ENCODE data around the gene SRRM5.

SRRM5 gene

GRCh38 chr19:43620061-43621001 is 8.4 kb downstream of the SRRM5 start:
- peaks cover 16 to 44% of the 10 kb centered on the region in 2 donors for H3K36me3 ChIP-seq (replicated peaks in 1 of 2; ENCODE audit: control insufficient read depth in 2 of 2, insufficient read depth in 2 of 2, low read length in 2 of 2)
- H3K27ac ChIP-seq (replicated peaks; ENCODE audit: low read length): peak overlapping the region; percentile 99
- H3K23ac ChIP-seq (ENCODE audit: low read depth, low read length, poor library complexity): no peak overlapping the region
- H3K18ac ChIP-seq (ENCODE audit: low read length): no peak overlapping the region
- peak overlapping the region; percentile 82 for H2AFZ ChIP-seq (ENCODE audit: low read length)
- H3K9ac ChIP-seq (ENCODE audit: low read depth, low read length, poor library complexity): no peak overlapping the region
- H3K27me3 ChIP-seq (ENCODE audit: control insufficient read depth in 3 of 3, insufficient read depth in 3 of 3, low read depth in 1 of 3, low read length in 3 of 3): no peaks in the 10 kb centered on the region
- peaks cover 2% of the 10 kb centered on the region for H3K79me1 ChIP-seq (ENCODE audit: low read depth, low read length)
- H3K14ac ChIP-seq (ENCODE audit: low read length): no peak overlapping the region
- no peak overlapping the region for H2BK12ac ChIP-seq (ENCODE audit: low read length)
- peak overlapping the region; percentile 63 to 68 for H3K4me3 ChIP-seq (ENCODE audit: low read length in 2 of 2)
- H2BK5ac ChIP-seq (ENCODE audit: low read length): peak overlapping the region; percentile 97
- H3K4me2 ChIP-seq (ENCODE audit: insufficient read depth, low read length, poor library complexity, severe bottlenecking): peak overlapping the region; percentile 55
- H2BK15ac ChIP-seq (ENCODE audit: low read length): no peak overlapping the region
- DNase-seq (ENCODE audit: low spot score): no peak
- peaks cover 0 to 2% of the 10 kb centered on the region in 2 donors for H3K9me3 ChIP-seq (replicated peaks in 1 of 2; ENCODE audit: control insufficient read depth in 2 of 2, insufficient read depth in 1 of 2, low read depth in 1 of 2, low read length in 2 of 2)
- peaks cover 3 to 10% of the 10 kb centered on the region in 2 donors for H3K4me1 ChIP-seq (ENCODE audit: control insufficient read depth in 2 of 2, insufficient read depth in 1 of 2, low read depth in 1 of 2, low read length in 2 of 2)
- H4K8ac ChIP-seq (ENCODE audit: low read depth, low read length): no peak overlapping the region
- H2AK5ac ChIP-seq (ENCODE audit: low read depth, low read length): no peak overlapping the region
- H2BK120ac ChIP-seq (ENCODE audit: low read depth, low read length): no peak overlapping the region
- H3K4ac ChIP-seq (ENCODE audit: low read length): no peak overlapping the region
- no peak overlapping the region for H4K91ac ChIP-seq (ENCODE audit: low read depth, low read length, poor library complexity)
- WGBS, 2 donors (ENCODE audit: extremely low coverage in 2 of 2, insufficient read length in 2 of 2, insufficient replicate concordance in 1 of 2): no CpG with 5 or more reads among the region's 23 CpGs

- peaks cover 0 to 2% of the 10 kb centered on the region in 2 donors for H3K9me3 ChIP-seq (replicated peaks in 1 of 2; ENCODE audit: control insufficient read depth in 2 of 2, insufficient read depth in 1 of 2, low read depth in 1 of 2, low read length in 2 of 2)
- no peak overlapping the region for H2BK15ac ChIP-seq (ENCODE audit: low read length)
- H3K4me2 ChIP-seq (ENCODE audit: insufficient read depth, low read length, poor library complexity, severe bottlenecking): no peak overlapping the region
- no peak overlapping the region for H3K18ac ChIP-seq (ENCODE audit: low read length)
- no CpG with 5 or more reads among the region's 4 CpGs for WGBS, 2 donors (ENCODE audit: extremely low coverage in 2 of 2, insufficient read length in 2 of 2, insufficient replicate concordance in 1 of 2)
- no peak overlapping the region for H2BK12ac ChIP-seq (ENCODE audit: low read length)
- H3K4ac ChIP-seq (ENCODE audit: low read length): no peak overlapping the region
- H3K36me3 ChIP-seq (replicated peaks in 1 of 2; ENCODE audit: control insufficient read depth in 2 of 2, insufficient read depth in 2 of 2, low read length in 2 of 2): peaks cover 30 to 50% of the 10 kb centered on the region in 2 donors
- H4K91ac ChIP-seq (ENCODE audit: low read depth, low read length, poor library complexity): no peak overlapping the region
- H2BK5ac ChIP-seq (ENCODE audit: low read length): no peak overlapping the region
- H2AK5ac ChIP-seq (ENCODE audit: low read depth, low read length): no peak overlapping the region
- no peaks in the 10 kb centered on the region for H3K79me1 ChIP-seq (ENCODE audit: low read depth, low read length)
- H3K9ac ChIP-seq (ENCODE audit: low read depth, low read length, poor library complexity): no peak overlapping the region
- H2BK120ac ChIP-seq (ENCODE audit: low read depth, low read length): no peak overlapping the region
- H3K23ac ChIP-seq (ENCODE audit: low read depth, low read length, poor library complexity): no peak overlapping the region
- DNase-seq (ENCODE audit: low spot score): no peak
- no peak overlapping the region for H3K4me3 ChIP-seq (ENCODE audit: low read length in 2 of 2)
- H3K4me1 ChIP-seq (ENCODE audit: control insufficient read depth in 2 of 2, insufficient read depth in 1 of 2, low read depth in 1 of 2, low read length in 2 of 2): peaks cover 3 to 10% of the 10 kb centered on the region in 2 donors
- no peak overlapping the region for H4K8ac ChIP-seq (ENCODE audit: low read depth, low read length)
- H3K14ac ChIP-seq (ENCODE audit: low read length): no peak overlapping the region
- H2AFZ ChIP-seq (ENCODE audit: low read length): no peak overlapping the region
- H3K27ac ChIP-seq (replicated peaks; ENCODE audit: low read length): no peak overlapping the region
- no peaks in the 10 kb centered on the region for H3K27me3 ChIP-seq (ENCODE audit: control insufficient read depth in 3 of 3, insufficient read depth in 3 of 3, low read depth in 1 of 3, low read length in 3 of 3)
Measured at GRCh38 chr19:43622070-43622469, 10.2 kb downstream of the SRRM5 start.

- Histone ChIP-seq H4K8ac (ENCODE audit: low read depth, low read length) (no peak overlapping the region), H3K9me3 (replicated peaks in 1 of 2; ENCODE audit: control insufficient read depth in 2 of 2, insufficient read depth in 1 of 2, low read depth in 1 of 2, low read length in 2 of 2) (peaks cover 0 to 2% of the 10 kb centered on the region in 2 donors)
- no peak for DNase-seq (ENCODE audit: low spot score)
Measured at GRCh38 chr19:43622956-43623355, 11.1 kb downstream of the SRRM5 start.

GRCh38 chr19:43623889-43624670 is 12.2 kb downstream of the SRRM5 start:
- no peak overlapping the region for H4K8ac ChIP-seq (ENCODE audit: low read depth, low read length)

More at GRCh38 chr19:43622956-43623355, 11.1 kb downstream of the SRRM5 start:
- Histone ChIP-seq H2AK5ac (ENCODE audit: low read depth, low read length) (no peak overlapping the region), H3K27ac (replicated peaks; ENCODE audit: low read length) (no peak overlapping the region), H2BK120ac (ENCODE audit: low read depth, low read length) (no peak overlapping the region), H3K36me3 (replicated peaks in 1 of 2; ENCODE audit: control insufficient read depth in 2 of 2, insufficient read depth in 2 of 2, low read length in 2 of 2) (peaks cover 35 to 55% of the 10 kb centered on the region in 2 donors), H3K4me3 (ENCODE audit: low read length in 2 of 2) (no peak overlapping the region), H4K91ac (ENCODE audit: low read depth, low read length, poor library complexity) (no peak overlapping the region), H2AFZ (ENCODE audit: low read length) (no peak overlapping the region), H2BK15ac (ENCODE audit: low read length) (no peak overlapping the region), H3K18ac (ENCODE audit: low read length) (no peak overlapping the region), H3K23ac (ENCODE audit: low read depth, low read length, poor library complexity) (no peak overlapping the region), H3K4ac (ENCODE audit: low read length) (no peak overlapping the region), H3K4me1 (ENCODE audit: control insufficient read depth in 2 of 2, insufficient read depth in 1 of 2, low read depth in 1 of 2, low read length in 2 of 2) (peaks cover 3 to 10% of the 10 kb centered on the region in 2 donors), H3K79me1 (ENCODE audit: low read depth, low read length) (no peaks in the 10 kb centered on the region), H3K27me3 (ENCODE audit: control insufficient read depth in 3 of 3, insufficient read depth in 3 of 3, low read depth in 1 of 3, low read length in 3 of 3) (no peaks in the 10 kb centered on the region), H2BK5ac (ENCODE audit: low read length) (no peak overlapping the region), H3K4me2 (ENCODE audit: insufficient read depth, low read length, poor library complexity, severe bottlenecking) (no peak overlapping the region), H2BK12ac (ENCODE audit: low read length) (no peak overlapping the region), H3K9ac (ENCODE audit: low read depth, low read length, poor library complexity) (no peak overlapping the region), H3K14ac (ENCODE audit: low read length) (no peak overlapping the region)
- no CpG with 5 or more reads among the region's 1 CpG for WGBS, 2 donors (ENCODE audit: extremely low coverage in 2 of 2, insufficient read length in 2 of 2, insufficient replicate concordance in 1 of 2)

More at GRCh38 chr19:43623889-43624670, 12.2 kb downstream of the SRRM5 start:
- no peaks in the 10 kb centered on the region for H3K79me1 ChIP-seq (ENCODE audit: low read depth, low read length)
- H3K23ac ChIP-seq (ENCODE audit: low read depth, low read length, poor library complexity): no peak overlapping the region
- H3K27me3 ChIP-seq (ENCODE audit: control insufficient read depth in 3 of 3, insufficient read depth in 3 of 3, low read depth in 1 of 3, low read length in 3 of 3): no peaks in the 10 kb centered on the region
- peaks cover 3 to 7% of the 10 kb centered on the region in 2 donors for H3K4me1 ChIP-seq (ENCODE audit: control insufficient read depth in 2 of 2, insufficient read depth in 1 of 2, low read depth in 1 of 2, low read length in 2 of 2)
- H3K4me3 ChIP-seq (ENCODE audit: low read length in 2 of 2): no peak overlapping the region
- no CpG with 5 or more reads among the region's 35 CpGs for WGBS, 2 donors (ENCODE audit: extremely low coverage in 2 of 2, insufficient read length in 2 of 2, insufficient replicate concordance in 1 of 2)
- peak overlapping the region; percentile 23 for H2BK120ac ChIP-seq (ENCODE audit: low read depth, low read length)
- H3K9me3 ChIP-seq (replicated peaks in 1 of 2; ENCODE audit: control insufficient read depth in 2 of 2, insufficient read depth in 1 of 2, low read depth in 1 of 2, low read length in 2 of 2): peaks cover 0 to 2% of the 10 kb centered on the region in 2 donors
- H2AK5ac ChIP-seq (ENCODE audit: low read depth, low read length): no peak overlapping the region
- no peak overlapping the region for H3K4ac ChIP-seq (ENCODE audit: low read length)
- H4K91ac ChIP-seq (ENCODE audit: low read depth, low read length, poor library complexity): peak overlapping the region; percentile 85
- H3K27ac ChIP-seq (replicated peaks; ENCODE audit: low read length): no peak overlapping the region
- peaks cover 35 to 62% of the 10 kb centered on the region in 2 donors for H3K36me3 ChIP-seq (replicated peaks in 1 of 2; ENCODE audit: control insufficient read depth in 2 of 2, insufficient read depth in 2 of 2, low read length in 2 of 2)
- no peak overlapping the region for H2BK15ac ChIP-seq (ENCODE audit: low read length)
- no peak for DNase-seq (ENCODE audit: low spot score)
- H2AFZ ChIP-seq (ENCODE audit: low read length): no peak overlapping the region
- H2BK5ac ChIP-seq (ENCODE audit: low read length): no peak overlapping the region
- H3K9ac ChIP-seq (ENCODE audit: low read depth, low read length, poor library complexity): no peak overlapping the region
- no peak overlapping the region for H2BK12ac ChIP-seq (ENCODE audit: low read length)
- H3K4me2 ChIP-seq (ENCODE audit: insufficient read depth, low read length, poor library complexity, severe bottlenecking): no peak overlapping the region
- H3K18ac ChIP-seq (ENCODE audit: low read length): no peak overlapping the region
- H3K14ac ChIP-seq (ENCODE audit: low read length): no peak overlapping the region

Data from neuronal stem cell (in vitro differentiated cells).